Upper lobe of left lung (tissue), 6 donors: ENCODE results near the gene CYP4A11. TPM values are rescaled to one million over a fixed set of nuclear protein-coding genes. Genes with fewer than 3 reads are reported as not detected.
"Not testable (repeated sequence)": the region's sequence is repeated elsewhere in the genome, so short reads cannot be mapped to it uniquely, and the experiment has no call there.

Experiments used
- ATAC-seq, 2 donors: fragments of 200-7000 bp; cut with Tn5 transposase; one replicate each; pipeline ENCODE4 v1.9.1; 2022; ENCODE audit warnings: mild to moderate bottlenecking in 2 of 2, moderate library complexity in 2 of 2; ENCODE audit not compliant: low FRiP score in 2 of 2
- DNase-seq, 2 donors: peaks; one replicate each; pipeline ENCODE4 v3.0.0-alpha.2; 2019 to 2020
- H3K27ac ChIP-seq, 4 donors: fragments of 200-600 bp; sonication (generic); one replicate each; pipeline ENCODE4 v1.5.1; 2016 to 2019
- H3K27me3 ChIP-seq, 4 donors: fragments of 200-600 bp; sonication (generic); one replicate each; pipeline ENCODE4 v1.5.1; 2017 to 2019
- H3K36me3 ChIP-seq, 4 donors: fragments of 200-600 bp; sonication (generic); one replicate each; pipeline ENCODE4 v1.5.1; 2016 to 2019
- H3K4me1 ChIP-seq, 4 donors: fragments of 200-600 bp; sonication (generic); one replicate each; pipeline ENCODE4 v1.5.1; 2018 to 2019
- H3K4me3 ChIP-seq, 4 donors: fragments of 200-600 bp; sonication (generic); one replicate each; pipeline ENCODE4 v1.5.1; 2017 to 2019; ENCODE audit warnings: mild to moderate bottlenecking in 2 of 4, moderate library complexity in 1 of 4
- H3K9me3 ChIP-seq, 4 donors: fragments of 200-600 bp; sonication (generic); one replicate each; pipeline ENCODE4 v1.5.1; 2018 to 2019
- CTCF ChIP-seq, 6 experiments: fragments of 450-650 bp in 4 of 6; fragments of 200-600 bp in 2 of 6; sonication (generic) in 2 of 6; IDR thresholded peaks; one replicate each; pipeline ENCODE4 v1.5.1; 2016 to 2019; ENCODE audit warnings: antibody characterized with exemption in 6 of 6
- EP300 ChIP-seq, 4 donors: sonication (generic); formaldehyde crosslinking; IDR thresholded peaks; one replicate each; pipeline ENCODE4 v1.5.1; 2017; ENCODE audit warnings: antibody characterized with exemption in 4 of 4, control low read depth in 2 of 4
- POLR2A ChIP-seq, 4 donors: fragments of 450-650 bp; IDR thresholded peaks; one replicate each; pipeline ENCODE4 v1.5.1; 2016 to 2017; ENCODE audit warnings: antibody characterized with exemption in 4 of 4, mild to moderate bottlenecking in 2 of 4
- POLR2AphosphoS5 ChIP-seq, 2 donors: sonication (generic); formaldehyde crosslinking; IDR thresholded peaks; one replicate each; pipeline ENCODE4 v1.5.1; 2017; ENCODE audit warnings: antibody characterized with exemption in 2 of 2
- WGBS, 2 donors: methylation state at CpG; one replicate each; pipeline ENCODE4 v1.1.5; 2017 to 2018; 5-methylcytosine and 5-hydroxymethylcytosine counted together
- total RNA-seq, 6 donors: library from RNA; depleted of rRNA in 4 of 6; stranded (reverse); fragments of >200 nt in 4 of 6; gene quantifications; one replicate each; pipeline versions ENCODE4 v1.1.0 to v1.2.1, GENCODE V29; 2016 to 2021
- donor health status: DM: no; HTN: no; CAD: no; lungs with moderate emphysema.
- donor health status: DM: no; HTN: yes; CAD: no; lungs with severe emphysema.

CYP4A11 gene
- total RNA-seq, 6 donors from 2014 or later, result 0.14 TPM; not detected in 5

- ATAC-seq (peak; percentile 28 to 87), DNase-seq (no peak)
- Histone ChIP-seq H3K27me3 (no peaks in the 10 kb centered on the region), H3K4me1 (peaks cover 0 to 8% (median under 1%) of the 10 kb centered on the region in 4 donors), H3K36me3 (no peaks in the 10 kb centered on the region), H3K9me3 (no peaks in the 10 kb centered on the region), H3K4me3 (no peak overlapping the region), H3K27ac (no peak overlapping the region)
- TF ChIP-seq POLR2A (IDR thresholded peaks at IDR 0.05) (no peak), CTCF (IDR thresholded peaks at IDR 0.05) (no peak), EP300 (IDR thresholded peaks at IDR 0.05) (no peak), POLR2AphosphoS5 (IDR thresholded peaks at IDR 0.05) (no peak)
Measured at GRCh38 chr1:46942086-46942485, 810 bp upstream of the CYP4A11 start.

- Histone ChIP-seq H3K4me3 (no peak overlapping the region), H3K27ac (no peak overlapping the region), H3K9me3 (no peaks in the 10 kb centered on the region), H3K27me3 (no peaks in the 10 kb centered on the region), H3K4me1 (peaks cover 0 to 3% (median 0%) of the 10 kb centered on the region in 4 donors), H3K36me3 (no peaks in the 10 kb centered on the region)
- ATAC-seq, result no peak
- TF ChIP-seq EP300 (IDR thresholded peaks at IDR 0.05) (no peak), CTCF (IDR thresholded peaks at IDR 0.05) (no peak), POLR2A (IDR thresholded peaks at IDR 0.05) (no peak), POLR2AphosphoS5 (IDR thresholded peaks at IDR 0.05) (no peak)
- no peak for DNase-seq
- 70 to 71% methylated on average over 7 of the region's 7 CpGs for WGBS, 2 donors
Measured at GRCh38 chr1:46940307-46940706, 969 bp downstream of the CYP4A11 start.

GRCh38 chr1:46937270-46937669 is 4.0 kb downstream of the CYP4A11 start:
- DNase-seq (no peak), ATAC-seq (no peak)
- no peaks in the 10 kb centered on the region for H3K27me3 ChIP-seq
- TF ChIP-seq CTCF (IDR thresholded peaks at IDR 0.05), result no peak
- no peak for TF ChIP-seq POLR2A (IDR thresholded peaks at IDR 0.05)
- TF ChIP-seq EP300 (IDR thresholded peaks at IDR 0.05), result no peak
- H3K4me1 ChIP-seq, result peaks cover 0 to 3% (median 0%) of the 10 kb centered on the region in 4 donors
- no peak overlapping the region for H3K27ac ChIP-seq
- H3K9me3 ChIP-seq, result no peaks in the 10 kb centered on the region
- no peaks in the 10 kb centered on the region for H3K36me3 ChIP-seq
- WGBS, 2 donors, result 63 to 64% methylated on average over 1 of the region's 1 CpG
- H3K4me3 ChIP-seq, result no peak overlapping the region

GRCh38 chr1:46936788-46937187 is 4.5 kb downstream of the CYP4A11 start:
- H3K27ac ChIP-seq, result no peak overlapping the region
- no peak overlapping the region for H3K4me3 ChIP-seq
- H3K36me3 ChIP-seq, result no peaks in the 10 kb centered on the region
- H3K27me3 ChIP-seq, result no peaks in the 10 kb centered on the region
- TF ChIP-seq POLR2AphosphoS5 (IDR thresholded peaks at IDR 0.05), result no peak
- DNase-seq (no peak), ATAC-seq (no peak)
- H3K9me3 ChIP-seq, result no peaks in the 10 kb centered on the region
- peaks cover 0 to 3% (median 0%) of the 10 kb centered on the region in 4 donors for H3K4me1 ChIP-seq
- 66 to 68% methylated on average over 1 of the region's 1 CpG for WGBS, 2 donors

GRCh38 chr1:46934852-46935251 is 6.4 kb downstream of the CYP4A11 start:
- H3K27ac ChIP-seq, H3K4me3 ChIP-seq, H3K36me3 ChIP-seq, H3K4me1 ChIP-seq, H3K9me3 ChIP-seq, H3K27me3 ChIP-seq: not testable (repeated sequence)
- ATAC-seq (peak; percentile 38 to 65), DNase-seq (peak; percentile 29 to 55)
- WGBS, 2 donors, result 26 to 40% methylated on average over 8 of the region's 8 CpGs
- TF ChIP-seq CTCF (IDR thresholded peaks at IDR 0.05), result peak; percentile 14 to 58 (median 44)

GRCh38 chr1:46932020-46932419 is 9.3 kb downstream of the CYP4A11 start:
- not testable (repeated sequence) for H3K27me3 ChIP-seq, H3K4me1 ChIP-seq, H3K4me3 ChIP-seq, H3K9me3 ChIP-seq, H3K27ac ChIP-seq, DNase-seq, ATAC-seq, H3K36me3 ChIP-seq
- 70 to 71% methylated on average over 2 of the region's 2 CpGs for WGBS, 2 donors
